Heart left ventricle (tissue), 13 donors: ENCODE results near the gene SEL1L2.

ENCODE experiments used
- POLR2A ChIP-seq, 2 donors: fragments of 450-650 bp; IDR thresholded peaks; one replicate each; pipeline ENCODE4 v1.6.1; 2017; ENCODE audit warnings: antibody characterized with exemption in 2 of 2, mild to moderate bottlenecking in 2 of 2, moderate library complexity in 2 of 2
- TF ChIP-seq, protein P1 (sequence below), 12 donors: fragments of 200-600 bp; sonication (generic) in 4 of 12; IDR thresholded peaks; one replicate each; pipeline versions ENCODE4 v1.5.0 to v1.8.0; 2018 to 2022; ENCODE audit warnings: antibody characterized with exemption in 12 of 12, mild to moderate bottlenecking in 5 of 12
- donor health status: ischemic (EF 13 %, LVEDD 7.1; RV severe dilation, severe dysfunction).
- donor health status: DM: no; HTN: yes; CAD: no.
- donor health status: DM: no; HTN: no; CAD: no.
- donor health status: ischemic (EF 25% LVEDD 6.9; RV normal size, moderate dysfunction).
- donor health status: ischemic (EF 25% LVEDD 5.7; RV mildly dilated, moderate dysfunction).
- donor health status: ischemic (EF 35%, LVEDD 5.7; RV mildly dilated, moderate dysfunction).
- donor health status: nonischemic (EF 11% LVEDD 7.7; RV severe dilation, severe dysfunction).
- donor health status: DM: yes; HTN: yes; CAD: no.
- donor health status: PGD.
- donor health status: ischemic (EF 29% LVEDD 5.4; RV normal size, mild dysfunction).
- donor health status: nonischemic (EF 23%, LVEDD 6.1; RV moderate dilation, normal function).

DNA sequence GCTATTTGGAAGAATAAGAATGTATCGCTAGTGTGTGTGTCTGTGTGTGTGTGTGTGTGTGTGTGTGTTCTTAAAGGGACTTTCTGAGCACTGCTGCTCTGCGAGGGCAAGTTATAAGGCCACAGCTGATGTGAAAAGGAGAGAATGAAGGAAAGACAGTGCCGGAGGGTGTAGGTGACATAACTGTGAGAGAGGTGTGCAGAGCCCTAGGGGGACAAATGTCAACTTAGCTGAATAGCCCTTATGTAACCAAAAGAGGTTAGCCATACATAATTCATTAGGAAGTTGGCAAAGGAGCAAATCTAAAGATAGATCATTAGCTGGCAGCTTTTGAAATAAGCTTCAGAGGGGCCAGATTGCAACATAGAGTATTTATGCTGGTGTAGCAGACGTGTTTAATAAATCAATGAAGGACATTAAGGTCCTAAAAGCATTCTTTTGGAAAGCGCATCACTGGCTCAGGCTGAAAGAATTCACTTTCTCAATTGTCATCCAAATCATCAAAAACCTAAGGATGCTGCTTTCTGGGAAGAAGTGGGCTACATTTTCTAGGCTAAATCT is 124.5 kb downstream of the SEL1L2 start:
- TF ChIP-seq, protein P1, sequence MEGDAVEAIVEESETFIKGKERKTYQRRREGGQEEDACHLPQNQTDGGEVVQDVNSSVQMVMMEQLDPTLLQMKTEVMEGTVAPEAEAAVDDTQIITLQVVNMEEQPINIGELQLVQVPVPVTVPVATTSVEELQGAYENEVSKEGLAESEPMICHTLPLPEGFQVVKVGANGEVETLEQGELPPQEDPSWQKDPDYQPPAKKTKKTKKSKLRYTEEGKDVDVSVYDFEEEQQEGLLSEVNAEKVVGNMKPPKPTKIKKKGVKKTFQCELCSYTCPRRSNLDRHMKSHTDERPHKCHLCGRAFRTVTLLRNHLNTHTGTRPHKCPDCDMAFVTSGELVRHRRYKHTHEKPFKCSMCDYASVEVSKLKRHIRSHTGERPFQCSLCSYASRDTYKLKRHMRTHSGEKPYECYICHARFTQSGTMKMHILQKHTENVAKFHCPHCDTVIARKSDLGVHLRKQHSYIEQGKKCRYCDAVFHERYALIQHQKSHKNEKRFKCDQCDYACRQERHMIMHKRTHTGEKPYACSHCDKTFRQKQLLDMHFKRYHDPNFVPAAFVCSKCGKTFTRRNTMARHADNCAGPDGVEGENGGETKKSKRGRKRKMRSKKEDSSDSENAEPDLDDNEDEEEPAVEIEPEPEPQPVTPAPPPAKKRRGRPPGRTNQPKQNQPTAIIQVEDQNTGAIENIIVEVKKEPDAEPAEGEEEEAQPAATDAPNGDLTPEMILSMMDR (IDR thresholded peaks at IDR 0.05), result no peak
- TF ChIP-seq POLR2A (IDR thresholded peaks at IDR 0.05), result no peak
